Stromal cell of bone marrow (primary cell): ENCODE measurements around the gene GLYATL2.

Experiments
- DNase-seq: peaks from one replicate; pipeline ENCODE4 v3.0.0-alpha.2; 2012; ENCODE audit warnings: low read depth

GLYATL2 gene

GRCh38 chr11:58801302-58801701 lies 43.2 kb downstream of the GLYATL2 start:
- no peak for DNase-seq

DNA sequence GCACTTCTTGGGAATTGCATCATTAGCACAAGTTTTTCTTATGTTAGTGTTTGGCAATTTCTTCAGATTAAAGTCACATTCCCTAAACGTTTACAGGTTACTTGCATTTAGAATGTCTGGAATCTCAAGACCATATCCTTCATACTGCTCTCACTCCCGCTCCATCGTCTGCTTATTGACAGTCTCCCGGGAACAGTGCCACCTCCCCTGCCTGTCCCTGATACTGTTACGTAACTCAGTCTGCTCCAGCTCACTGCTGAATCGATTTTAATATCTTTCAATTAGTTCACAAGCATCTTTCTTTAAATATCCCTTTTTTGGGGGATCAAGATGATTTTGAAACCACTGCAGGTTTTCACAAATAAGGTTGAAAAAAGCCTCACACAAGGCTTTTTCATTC lies 48.2 kb downstream of the GLYATL2 start:
- no peak for DNase-seq

DNA sequence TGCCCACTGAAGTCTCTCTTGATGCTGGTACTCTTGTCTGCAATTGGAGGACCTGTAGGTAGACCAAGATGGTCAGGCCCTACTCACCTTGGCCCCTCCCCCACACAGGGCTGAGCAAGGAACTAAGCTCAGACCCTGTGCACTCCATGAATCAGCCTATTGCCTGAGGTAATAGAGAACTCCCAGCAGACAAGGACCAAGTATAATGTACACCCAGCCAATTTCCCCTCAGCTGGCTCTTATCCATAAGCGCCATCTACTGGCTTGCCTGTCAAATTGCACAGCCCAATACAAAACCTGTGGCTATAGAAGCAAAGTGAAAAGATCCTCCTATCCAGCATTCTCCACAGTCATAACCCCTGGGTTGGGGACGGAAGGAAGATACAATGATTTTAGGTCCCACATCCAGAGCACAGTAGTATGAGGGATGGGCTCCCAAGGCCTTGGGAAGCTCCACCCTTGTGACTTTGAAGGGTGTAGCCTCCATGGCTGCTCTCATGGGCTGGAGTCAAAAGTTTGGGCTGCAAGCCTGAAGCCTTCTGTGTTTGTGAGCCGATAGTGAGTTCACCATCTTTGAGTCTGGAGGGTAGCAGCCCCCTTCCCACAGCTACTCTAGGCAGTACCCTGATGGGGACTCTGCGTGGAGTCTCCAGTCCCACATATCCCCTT lies 56.0 kb downstream of the GLYATL2 start:
- DNase-seq = peak; percentile 25

GRCh38 chr11:58787903-58788302 lies 56.6 kb downstream of the GLYATL2 start:
- DNase-seq = no peak

DNA sequence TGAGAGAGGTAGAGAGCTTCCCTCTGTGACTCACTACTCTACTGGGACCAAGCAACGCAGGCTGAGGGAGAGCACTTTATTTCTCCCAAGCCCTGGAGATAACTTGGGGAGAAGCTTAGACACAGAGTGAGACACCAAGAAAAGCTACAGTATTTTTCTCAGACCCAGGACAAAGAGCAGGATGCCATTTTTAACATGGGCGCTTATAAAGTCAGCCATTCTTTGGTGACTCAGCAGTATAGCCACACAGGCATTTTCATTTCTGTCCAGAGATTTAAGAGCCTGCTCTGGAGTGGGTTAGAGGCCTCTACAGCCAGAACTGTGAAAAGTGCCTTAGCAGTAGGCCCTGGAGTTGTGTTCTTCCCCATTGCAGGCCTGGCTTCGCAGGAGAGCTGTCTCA lies 57.8 kb downstream of the GLYATL2 start:
- DNase-seq = no peak

DNA sequence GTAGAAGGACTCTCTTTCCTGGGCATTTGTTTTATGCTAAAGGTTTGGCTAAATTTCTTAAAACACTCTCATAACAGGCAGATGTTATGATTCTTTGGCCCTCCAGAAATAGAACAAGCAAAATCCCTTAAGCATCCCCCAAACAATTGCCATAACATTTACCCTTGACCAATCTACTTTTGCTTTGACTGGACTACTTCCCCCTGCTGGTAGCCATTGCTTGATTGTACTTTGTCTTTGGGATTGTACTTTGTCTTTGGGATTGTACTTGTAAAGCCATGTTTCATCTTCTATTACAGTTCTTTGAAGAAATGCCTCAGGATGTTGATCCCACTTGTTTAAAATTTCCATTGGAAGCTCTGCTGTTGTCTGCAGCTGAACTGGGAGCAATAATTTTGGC lies 59.5 kb downstream of the GLYATL2 start:
- no peak for DNase-seq
